Chondrocyte (in vitro differentiated cells): Measurements from ENCODE around the gene ASXL1. TPM values are rescaled to one million over a fixed set of nuclear protein-coding genes. Genes with fewer than 3 reads are reported as not detected.
"Not testable (repeated sequence)": the region's sequence is repeated elsewhere in the genome, so short reads cannot be mapped to it uniquely, and the experiment has no call there.

Experiments used
- DNase-seq: peaks from one replicate; pipeline ENCODE4 v3.0.0; 2021; ENCODE audit warnings: mixed read lengths, low spot score
- H3K27ac Mint-ChIP-seq: one replicate; pipeline ENCODE4 v1.8.0; 2021; ENCODE audit warnings: mild to moderate bottlenecking, moderate library complexity, mixed read lengths; ENCODE audit not compliant: unreplicated experiment
- H3K27me3 Mint-ChIP-seq: 2 replicates; pipeline ENCODE4 v1.8.0; 2021; ENCODE audit warnings: low read depth, mixed read lengths
- H3K36me3 Mint-ChIP-seq: 2 replicates; pipeline ENCODE4 v1.8.0; 2021; ENCODE audit warnings: low read depth, mixed read lengths
- H3K4me1 Mint-ChIP-seq: 2 replicates; pipeline ENCODE4 v1.8.0; 2021; ENCODE audit warnings: low read depth, mild to moderate bottlenecking, mixed read lengths
- H3K4me3 Mint-ChIP-seq: one replicate; pipeline ENCODE4 v1.8.0; 2021; ENCODE audit warnings: mild to moderate bottlenecking, moderate library complexity, mixed read lengths; ENCODE audit not compliant: unreplicated experiment
- H3K9me3 Mint-ChIP-seq: 2 replicates; pipeline ENCODE4 v1.8.0; 2021; ENCODE audit warnings: low read depth, mixed read lengths
- total RNA-seq: library from RNA; stranded (reverse); gene quantifications from 3 replicates; pipeline ENCODE4 v1.2.1, GENCODE V29; 2021
- TF ChIP-seq, protein P1 (sequence below): fragments of 200-600 bp; sonication (generic); IDR thresholded peaks from 2 replicates; pipeline ENCODE4 v1.5.0; 2021; ENCODE audit warnings: antibody characterized with exemption, mild to moderate bottlenecking, moderate library complexity

Gene ASXL1
- total RNA-seq, 1 donor from 2014 or later, result 92.6 TPM

DNA sequence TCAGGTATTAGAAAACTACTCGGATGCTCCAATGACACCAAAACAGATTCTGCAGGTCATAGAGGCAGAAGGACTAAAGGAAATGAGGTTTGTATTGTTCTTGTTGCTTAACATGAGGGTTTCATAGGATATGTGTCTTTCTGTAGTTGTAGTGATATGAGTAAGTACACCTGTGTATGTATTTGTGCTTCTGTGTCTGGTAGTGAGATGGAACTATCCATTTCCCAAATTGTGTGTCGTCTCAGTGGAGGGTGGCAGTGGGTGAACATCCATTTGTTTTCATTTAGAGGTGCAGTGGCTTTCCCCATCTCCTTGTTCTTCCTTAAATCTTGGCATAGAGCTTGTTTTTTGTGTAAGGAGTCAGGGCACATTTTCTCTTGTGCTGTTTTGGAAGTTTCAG is 8.2 kb downstream of the ASXL1 start:
- H3K36me3 Mint-ChIP-seq, result peaks cover 6% of the 10 kb centered on the region

DNA sequence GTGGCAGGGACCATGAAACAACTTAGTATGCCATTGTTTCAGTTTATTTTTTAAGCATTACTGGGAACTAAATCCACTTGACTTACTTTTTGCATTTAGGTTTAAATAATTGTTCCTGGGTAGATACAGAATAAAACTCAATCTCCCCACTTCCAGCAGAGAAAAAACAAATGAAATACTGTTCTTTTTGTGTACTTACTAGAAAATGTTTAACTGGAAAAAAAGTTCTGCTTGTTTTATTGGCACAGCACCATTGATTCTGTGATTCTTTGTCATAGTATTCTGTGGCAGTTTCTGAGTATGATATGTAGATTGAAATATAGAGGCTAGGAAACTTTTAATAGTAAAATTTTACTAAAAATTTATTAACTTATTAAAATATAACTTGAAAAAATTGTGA is 10.2 kb downstream of the ASXL1 start:
- no peak for DNase-seq
- TF ChIP-seq, protein P1, sequence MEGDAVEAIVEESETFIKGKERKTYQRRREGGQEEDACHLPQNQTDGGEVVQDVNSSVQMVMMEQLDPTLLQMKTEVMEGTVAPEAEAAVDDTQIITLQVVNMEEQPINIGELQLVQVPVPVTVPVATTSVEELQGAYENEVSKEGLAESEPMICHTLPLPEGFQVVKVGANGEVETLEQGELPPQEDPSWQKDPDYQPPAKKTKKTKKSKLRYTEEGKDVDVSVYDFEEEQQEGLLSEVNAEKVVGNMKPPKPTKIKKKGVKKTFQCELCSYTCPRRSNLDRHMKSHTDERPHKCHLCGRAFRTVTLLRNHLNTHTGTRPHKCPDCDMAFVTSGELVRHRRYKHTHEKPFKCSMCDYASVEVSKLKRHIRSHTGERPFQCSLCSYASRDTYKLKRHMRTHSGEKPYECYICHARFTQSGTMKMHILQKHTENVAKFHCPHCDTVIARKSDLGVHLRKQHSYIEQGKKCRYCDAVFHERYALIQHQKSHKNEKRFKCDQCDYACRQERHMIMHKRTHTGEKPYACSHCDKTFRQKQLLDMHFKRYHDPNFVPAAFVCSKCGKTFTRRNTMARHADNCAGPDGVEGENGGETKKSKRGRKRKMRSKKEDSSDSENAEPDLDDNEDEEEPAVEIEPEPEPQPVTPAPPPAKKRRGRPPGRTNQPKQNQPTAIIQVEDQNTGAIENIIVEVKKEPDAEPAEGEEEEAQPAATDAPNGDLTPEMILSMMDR, result no peak
- H3K4me3 Mint-ChIP-seq, result no peak overlapping the region
- H3K27ac Mint-ChIP-seq, result no peak overlapping the region
- peaks cover 43% of the 10 kb centered on the region for H3K4me1 Mint-ChIP-seq
- no peaks in the 10 kb centered on the region for H3K27me3 Mint-ChIP-seq
- peaks cover 8% of the 10 kb centered on the region for H3K36me3 Mint-ChIP-seq
- no peaks in the 10 kb centered on the region for H3K9me3 Mint-ChIP-seq

More for the DNA sequence above, 8.2 kb downstream of the ASXL1 start:
- H3K4me3 Mint-ChIP-seq, result no peak overlapping the region
- H3K9me3 Mint-ChIP-seq, result no peaks in the 10 kb centered on the region
- no peak overlapping the region for H3K27ac Mint-ChIP-seq
- H3K27me3 Mint-ChIP-seq, result no peaks in the 10 kb centered on the region
- TF ChIP-seq, protein P1, result no peak
- DNase-seq, result no peak
- peaks cover 62% of the 10 kb centered on the region for H3K4me1 Mint-ChIP-seq

DNA sequence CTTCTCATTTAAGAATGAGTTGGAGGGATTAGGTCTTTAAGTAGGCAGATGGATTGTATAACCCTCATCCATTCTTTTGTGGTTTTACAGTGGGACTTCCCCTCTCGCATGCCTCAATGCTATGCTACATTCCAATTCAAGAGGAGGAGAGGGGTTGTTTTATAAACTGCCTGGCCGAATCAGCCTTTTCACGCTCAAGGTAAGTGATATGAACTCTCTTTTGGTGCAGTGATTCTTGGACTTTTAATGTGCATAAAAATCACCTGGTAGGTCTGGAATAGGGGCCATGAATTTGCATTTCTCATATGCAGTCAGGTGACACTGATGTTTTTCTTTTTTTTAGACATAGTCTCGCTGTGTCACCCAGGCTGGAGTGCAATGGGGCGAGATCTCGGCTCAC is 10.8 kb downstream of the ASXL1 start:
- TF ChIP-seq, protein P1, result no peak
- Mint-ChIP-seq H3K4me3 (no peak overlapping the region), H3K36me3 (peaks cover 8% of the 10 kb centered on the region), H3K4me1 (peaks cover 38% of the 10 kb centered on the region), H3K9me3 (no peaks in the 10 kb centered on the region), H3K27ac (peak overlapping the region; percentile 69), H3K27me3 (no peaks in the 10 kb centered on the region)
- DNase-seq, result no peak

DNA sequence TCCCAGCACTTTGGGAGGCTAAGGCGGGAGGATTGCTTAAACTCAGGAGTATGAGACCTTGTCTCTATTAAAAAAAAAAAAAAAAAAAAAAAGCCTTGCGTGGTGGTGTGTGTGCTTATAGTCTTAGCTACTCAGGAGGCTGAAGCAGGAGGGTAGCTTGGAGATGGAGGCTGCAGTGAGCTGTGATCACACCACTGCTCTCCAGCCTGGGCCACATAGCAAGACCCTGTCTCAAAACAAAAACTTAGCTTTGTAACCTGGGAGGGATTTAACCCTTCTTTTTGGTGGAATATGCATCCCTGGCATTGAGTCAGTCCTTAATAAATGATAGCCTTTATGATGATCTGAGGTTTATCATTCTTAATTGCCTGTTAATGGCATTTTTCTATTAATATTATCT is 12.8 kb downstream of the ASXL1 start:
- Mint-ChIP-seq H3K27ac (peak overlapping the region; percentile 32), H3K4me3 (no peak overlapping the region), H3K4me1 (peaks cover 33% of the 10 kb centered on the region), H3K9me3 (no peaks in the 10 kb centered on the region), H3K36me3 (peaks cover 8% of the 10 kb centered on the region), H3K27me3 (no peaks in the 10 kb centered on the region)
- TF ChIP-seq, protein P1, result no peak
- DNase-seq, result no peak

DNA sequence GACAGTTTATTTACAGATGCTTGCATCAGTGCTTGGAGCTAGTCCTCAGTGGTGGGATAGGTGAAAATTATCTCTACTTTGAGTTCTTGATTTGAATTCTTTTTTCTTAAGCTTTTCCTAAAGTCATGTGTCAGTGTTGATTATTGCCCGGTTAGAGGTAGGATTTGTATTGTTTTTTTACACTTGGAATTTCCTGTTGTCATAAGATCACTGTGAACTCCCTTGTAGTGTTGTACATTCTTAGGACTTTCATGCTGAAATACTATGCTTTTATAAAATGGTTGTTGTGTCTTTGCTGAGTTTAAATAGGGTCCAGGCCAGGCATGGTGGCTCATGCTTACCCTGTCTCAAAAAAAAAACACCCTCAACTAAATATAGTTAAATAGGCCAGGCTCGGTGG is 20.3 kb downstream of the ASXL1 start:
- TF ChIP-seq, protein P1, result no peak
- H3K4me1 Mint-ChIP-seq, result peaks cover 10% of the 10 kb centered on the region
- H3K36me3 Mint-ChIP-seq, result peaks cover 10% of the 10 kb centered on the region
- DNase-seq, result no peak
- no peaks in the 10 kb centered on the region for H3K9me3 Mint-ChIP-seq
- no peaks in the 10 kb centered on the region for H3K27me3 Mint-ChIP-seq
- peak overlapping the region; percentile 85 for H3K27ac Mint-ChIP-seq
- H3K4me3 Mint-ChIP-seq, result no peak overlapping the region

DNA sequence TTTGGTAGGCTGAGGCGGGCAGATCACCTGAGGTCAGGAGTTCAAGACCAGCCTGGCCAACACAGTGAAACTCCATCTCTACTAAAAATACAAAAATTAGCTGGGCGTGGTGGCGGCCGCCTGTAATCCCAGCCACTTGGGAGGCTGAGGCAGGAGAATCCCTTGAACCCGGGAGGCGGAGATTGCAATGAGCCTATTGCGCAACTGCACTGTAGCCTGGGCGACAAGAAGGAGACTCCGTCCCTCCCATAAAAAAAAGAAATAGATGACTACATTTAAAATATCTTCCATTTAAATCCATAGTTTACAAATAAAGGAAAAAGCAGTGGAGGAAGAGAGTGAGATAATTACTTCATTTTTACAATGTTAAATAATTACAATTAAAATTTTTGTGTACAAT is 21.9 kb downstream of the ASXL1 start:
- not testable (repeated sequence) for H3K4me3 Mint-ChIP-seq, DNase-seq, H3K9me3 Mint-ChIP-seq, H3K27me3 Mint-ChIP-seq, H3K27ac Mint-ChIP-seq
- Mint-ChIP-seq H3K36me3 (peaks cover 10% of the 10 kb centered on the region), H3K4me1 (peaks cover 17% of the 10 kb centered on the region)
